AG04450 (cell line): ENCODE data around the gene TOX3. TPM values are rescaled to one million over a fixed set of nuclear protein-coding genes. Genes with fewer than 3 reads are reported as not detected.

ENCODE experiments used
- CTCF ChIA-PET: fragments of 300-600, 350-600 bp; formaldehyde crosslinking; extraction: SDS; loops from one replicate; lab custom pipeline; 2022; ENCODE audit warnings: antibody characterized with exemption, inconsistent platforms; lab: Charles Lee
- POLR2A ChIA-PET: fragments of 350-600 bp; formaldehyde crosslinking; extraction: SDS; loops from one replicate; lab custom pipeline; 2021; ENCODE audit warnings: antibody characterized with exemption, inconsistent platforms; lab: Yijun Ruan, JAX
- DNase-seq: peaks from one replicate; pipeline ENCODE4 v3.0.0-alpha.2; 2011; ENCODE audit warnings: low read depth, low spot score
- H3K27ac ChIP-seq: one replicate; pipeline ENCODE4 v1.5.1; 2012; ENCODE audit warnings: low read depth, low read length, control low read depth
- H3K27me3 ChIP-seq: one replicate; pipeline ENCODE4 v1.6.0; 2012; ENCODE audit warnings: low read length; ENCODE audit not compliant: control insufficient read depth, insufficient read depth
- H3K4me3 ChIP-seq: 2 replicates; pipeline ENCODE4 v1.5.1; 2011; ENCODE audit warnings: mild to moderate bottlenecking, low read depth, low read length, control low read depth
- H3K9me3 ChIP-seq: 2 replicates; pipeline ENCODE4 v1.5.1; 2012; ENCODE audit warnings: low read length; ENCODE audit not compliant: control insufficient read depth, insufficient read depth
- polyA plus RNA-seq: library from polyadenylated mRNA; depleted of rRNA; stranded (reverse); fragments of >200 nt; gene quantifications from 2 replicates; pipeline ENCODE4 v1.2.3, GENCODE V29; 2011
- TF ChIP-seq, protein P1 (sequence below): IDR thresholded peaks from 2 replicates; pipeline ENCODE4 v1.5.1; 2011; ENCODE audit warnings: low read depth, low read length, control low read depth, inconsistent platforms

Gene TOX3
- polyA plus RNA-seq, 1 experiment = not detected

DNA sequence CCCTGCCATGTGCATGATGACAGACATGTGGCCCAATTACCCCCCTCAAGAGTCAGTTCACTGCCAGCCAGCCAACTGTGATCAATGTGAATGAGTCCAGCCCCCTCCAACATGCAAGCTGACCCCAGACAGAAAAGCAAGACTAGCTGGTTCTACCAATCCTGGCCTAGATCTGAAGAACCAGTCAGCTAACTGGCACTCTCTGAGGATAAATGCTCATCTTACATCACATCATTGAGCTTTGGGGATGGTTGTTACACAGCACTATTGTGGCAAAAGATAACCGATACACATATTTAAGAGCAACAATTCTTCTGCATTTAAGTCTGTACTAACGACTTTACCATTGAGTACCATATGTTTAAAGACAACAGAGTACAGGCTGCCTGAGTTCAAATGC lies 106.7 kb downstream of the TOX3 start:
- CTCF ChIA-PET = no interaction called here
- no peak overlapping the region for H3K27ac ChIP-seq
- no peaks in the 10 kb centered on the region for H3K27me3 ChIP-seq
- no peak for DNase-seq
- H3K9me3 ChIP-seq = peaks cover 9% of the 10 kb centered on the region
- TF ChIP-seq, protein P1, sequence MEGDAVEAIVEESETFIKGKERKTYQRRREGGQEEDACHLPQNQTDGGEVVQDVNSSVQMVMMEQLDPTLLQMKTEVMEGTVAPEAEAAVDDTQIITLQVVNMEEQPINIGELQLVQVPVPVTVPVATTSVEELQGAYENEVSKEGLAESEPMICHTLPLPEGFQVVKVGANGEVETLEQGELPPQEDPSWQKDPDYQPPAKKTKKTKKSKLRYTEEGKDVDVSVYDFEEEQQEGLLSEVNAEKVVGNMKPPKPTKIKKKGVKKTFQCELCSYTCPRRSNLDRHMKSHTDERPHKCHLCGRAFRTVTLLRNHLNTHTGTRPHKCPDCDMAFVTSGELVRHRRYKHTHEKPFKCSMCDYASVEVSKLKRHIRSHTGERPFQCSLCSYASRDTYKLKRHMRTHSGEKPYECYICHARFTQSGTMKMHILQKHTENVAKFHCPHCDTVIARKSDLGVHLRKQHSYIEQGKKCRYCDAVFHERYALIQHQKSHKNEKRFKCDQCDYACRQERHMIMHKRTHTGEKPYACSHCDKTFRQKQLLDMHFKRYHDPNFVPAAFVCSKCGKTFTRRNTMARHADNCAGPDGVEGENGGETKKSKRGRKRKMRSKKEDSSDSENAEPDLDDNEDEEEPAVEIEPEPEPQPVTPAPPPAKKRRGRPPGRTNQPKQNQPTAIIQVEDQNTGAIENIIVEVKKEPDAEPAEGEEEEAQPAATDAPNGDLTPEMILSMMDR = no peak
- POLR2A ChIA-PET = no interaction called here
- H3K4me3 ChIP-seq = no peak overlapping the region

DNA sequence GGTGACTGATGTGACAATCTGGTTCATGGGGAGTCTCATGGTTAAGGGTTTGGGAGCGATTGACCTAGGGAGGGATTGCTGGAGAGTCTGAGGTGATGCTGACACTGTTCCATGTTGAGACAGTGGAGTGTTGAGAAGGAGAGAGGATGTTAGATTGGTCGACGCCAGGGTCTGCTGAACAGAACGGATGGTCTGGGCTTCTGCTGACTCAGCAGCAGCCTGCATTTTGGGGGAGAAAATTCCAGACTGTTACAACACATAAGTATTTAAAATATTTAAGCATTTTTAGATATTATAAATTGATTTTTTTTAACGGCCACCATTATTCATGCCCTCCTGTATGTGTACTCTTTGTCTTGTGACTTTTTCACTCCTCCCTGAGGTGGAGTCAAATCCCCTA lies 107.2 kb downstream of the TOX3 start:
- CTCF ChIA-PET = no interaction called here
- TF ChIP-seq, protein P1 = no peak
- H3K9me3 ChIP-seq = peaks cover 9% of the 10 kb centered on the region
- H3K4me3 ChIP-seq = no peak overlapping the region
- H3K27ac ChIP-seq = no peak overlapping the region
- DNase-seq = no peak
- POLR2A ChIA-PET = no interaction called here
- H3K27me3 ChIP-seq = no peaks in the 10 kb centered on the region

DNA sequence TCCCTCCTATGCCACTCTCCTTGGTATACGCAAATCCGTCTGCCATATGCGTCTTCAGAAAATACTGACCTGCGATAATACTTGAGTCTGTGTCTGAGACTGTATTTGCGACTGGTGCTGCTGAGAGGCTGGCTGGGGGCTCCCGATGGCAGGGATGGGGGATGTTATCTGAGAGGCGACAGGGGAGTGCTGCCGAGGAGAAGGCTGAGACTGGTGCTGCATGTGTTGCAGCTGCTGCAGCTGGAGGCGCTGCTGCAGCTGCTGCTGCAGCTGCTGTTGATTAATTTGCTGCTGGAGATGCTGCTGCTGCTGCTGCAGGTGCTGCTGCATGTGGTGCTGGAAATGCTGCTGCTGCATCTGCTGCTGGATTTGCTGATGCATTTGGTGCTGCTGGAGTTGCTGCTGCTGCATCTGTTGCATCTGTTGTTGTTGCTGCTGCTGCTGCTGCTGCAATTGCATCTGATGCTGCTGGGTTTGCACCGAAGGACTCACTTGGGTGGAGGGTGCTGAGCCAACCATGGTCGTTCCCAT lies 107.7 kb downstream of the TOX3 start:
- H3K27me3 ChIP-seq = no peaks in the 10 kb centered on the region
- POLR2A ChIA-PET = no interaction called here

DNA sequence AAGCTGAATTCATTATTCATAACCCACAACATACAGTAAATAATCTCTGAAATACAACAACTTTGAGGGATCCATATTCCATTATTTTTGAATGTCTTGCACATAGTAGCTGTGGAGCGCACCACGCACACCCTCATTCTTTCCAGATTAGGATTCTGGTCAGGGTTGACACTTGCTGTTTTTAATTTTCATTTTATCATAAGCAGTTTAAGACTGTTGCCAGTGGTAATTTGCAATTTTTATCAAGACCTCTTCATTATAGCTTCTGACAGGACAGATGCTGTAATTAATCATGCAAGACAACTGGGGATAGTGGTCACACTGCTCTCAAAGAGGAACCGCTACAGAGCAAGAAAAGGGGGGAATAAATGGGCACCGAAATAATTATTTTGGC lies 109.7 kb downstream of the TOX3 start:
- Histone ChIP-seq H3K9me3 (peaks cover 9% of the 10 kb centered on the region), H3K27me3 (no peaks in the 10 kb centered on the region)

More for the DNA sequence above, 107.7 kb downstream of the TOX3 start:
- no peak for DNase-seq
- TF ChIP-seq, protein P1 = no peak
- no peak overlapping the region for H3K4me3 ChIP-seq
- CTCF ChIA-PET = no interaction called here
- no peak overlapping the region for H3K27ac ChIP-seq
- H3K9me3 ChIP-seq = peaks cover 9% of the 10 kb centered on the region

More for the DNA sequence above, 109.7 kb downstream of the TOX3 start:
- ChIA-PET CTCF (interaction anchor here (0.7 kb wide), 1 partner anchor 183 kb away, joined by 3 read pairs; no protein-coding TSS in a partner anchor), POLR2A (no interaction called here)
- Histone ChIP-seq H3K27ac (no peak overlapping the region), H3K4me3 (no peak overlapping the region)
- TF ChIP-seq, protein P1 = no peak
- DNase-seq = no peak
